Testis (tissue), 2 donors: ENCODE data around the gene CAMKMT.

Experiments used
- POLR2A ChIP-seq: fragments of 450-650 bp; IDR thresholded peaks from one replicate; pipeline ENCODE4 v1.6.1; 2017; ENCODE audit warnings: antibody characterized with exemption, mild to moderate bottlenecking, moderate library complexity
- TF ChIP-seq, protein P1 (sequence below), 3 experiments: fragments of 450-650 bp in 2 of 3; fragments of 200-600 bp in 1 of 3; sonication (generic) in 1 of 3; IDR thresholded peaks; one replicate each; pipeline ENCODE4 v1.5.1; 2016 to 2019; ENCODE audit warnings: antibody characterized with exemption in 3 of 3, mild to moderate bottlenecking in 2 of 3, moderate library complexity in 1 of 3

DNA sequence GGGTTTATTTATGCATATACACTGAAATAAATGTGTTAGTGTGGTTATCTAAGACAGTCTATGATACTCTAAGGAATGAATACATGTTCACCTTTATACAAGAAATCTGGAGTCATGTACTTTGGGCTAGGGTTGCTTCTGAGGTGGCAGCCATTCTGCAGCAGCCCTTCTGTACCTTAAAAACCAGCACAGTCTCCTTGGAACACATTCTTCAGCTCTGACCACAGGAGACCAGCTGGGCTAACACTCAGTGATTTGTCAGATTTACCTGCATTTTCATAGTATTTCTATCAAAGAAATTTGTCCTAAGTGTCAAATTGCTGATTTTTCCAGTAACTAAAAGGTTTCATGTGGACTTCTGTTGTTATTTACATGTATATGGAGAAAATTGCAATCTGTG, 167.7 kb downstream of the CAMKMT start:
- TF ChIP-seq POLR2A = no peak
- TF ChIP-seq, protein P1, sequence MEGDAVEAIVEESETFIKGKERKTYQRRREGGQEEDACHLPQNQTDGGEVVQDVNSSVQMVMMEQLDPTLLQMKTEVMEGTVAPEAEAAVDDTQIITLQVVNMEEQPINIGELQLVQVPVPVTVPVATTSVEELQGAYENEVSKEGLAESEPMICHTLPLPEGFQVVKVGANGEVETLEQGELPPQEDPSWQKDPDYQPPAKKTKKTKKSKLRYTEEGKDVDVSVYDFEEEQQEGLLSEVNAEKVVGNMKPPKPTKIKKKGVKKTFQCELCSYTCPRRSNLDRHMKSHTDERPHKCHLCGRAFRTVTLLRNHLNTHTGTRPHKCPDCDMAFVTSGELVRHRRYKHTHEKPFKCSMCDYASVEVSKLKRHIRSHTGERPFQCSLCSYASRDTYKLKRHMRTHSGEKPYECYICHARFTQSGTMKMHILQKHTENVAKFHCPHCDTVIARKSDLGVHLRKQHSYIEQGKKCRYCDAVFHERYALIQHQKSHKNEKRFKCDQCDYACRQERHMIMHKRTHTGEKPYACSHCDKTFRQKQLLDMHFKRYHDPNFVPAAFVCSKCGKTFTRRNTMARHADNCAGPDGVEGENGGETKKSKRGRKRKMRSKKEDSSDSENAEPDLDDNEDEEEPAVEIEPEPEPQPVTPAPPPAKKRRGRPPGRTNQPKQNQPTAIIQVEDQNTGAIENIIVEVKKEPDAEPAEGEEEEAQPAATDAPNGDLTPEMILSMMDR (IDR thresholded peaks at IDR 0.05) = no peak
